Mammary epithelial cell (primary cell): Measurements from ENCODE around the gene SLIT1.

ENCODE experiments used
- EZH2 ChIP-seq: IDR thresholded peaks from 2 replicates; pipeline ENCODE4 v1.6.1; 2012; ENCODE audit warnings: low read length, inconsistent platforms, borderline replicate concordance
- TF ChIP-seq, protein P1 (sequence below), 2 donors: IDR thresholded peaks in 1 of 2; conservative IDR thresholded peaks in 1 of 2; 2 replicates each; pipeline ENCODE4 v1.5.1; 2011 to 2012; ENCODE audit warnings: inconsistent platforms in 2 of 2, low read length in 2 of 2, mild to moderate bottlenecking in 2 of 2, control low read depth in 1 of 2, low read depth in 1 of 2; ENCODE audit not compliant: insufficient read depth in 1 of 2; ENCODE audit errors: extremely low read depth in 1 of 2

- TF ChIP-seq, protein P1, sequence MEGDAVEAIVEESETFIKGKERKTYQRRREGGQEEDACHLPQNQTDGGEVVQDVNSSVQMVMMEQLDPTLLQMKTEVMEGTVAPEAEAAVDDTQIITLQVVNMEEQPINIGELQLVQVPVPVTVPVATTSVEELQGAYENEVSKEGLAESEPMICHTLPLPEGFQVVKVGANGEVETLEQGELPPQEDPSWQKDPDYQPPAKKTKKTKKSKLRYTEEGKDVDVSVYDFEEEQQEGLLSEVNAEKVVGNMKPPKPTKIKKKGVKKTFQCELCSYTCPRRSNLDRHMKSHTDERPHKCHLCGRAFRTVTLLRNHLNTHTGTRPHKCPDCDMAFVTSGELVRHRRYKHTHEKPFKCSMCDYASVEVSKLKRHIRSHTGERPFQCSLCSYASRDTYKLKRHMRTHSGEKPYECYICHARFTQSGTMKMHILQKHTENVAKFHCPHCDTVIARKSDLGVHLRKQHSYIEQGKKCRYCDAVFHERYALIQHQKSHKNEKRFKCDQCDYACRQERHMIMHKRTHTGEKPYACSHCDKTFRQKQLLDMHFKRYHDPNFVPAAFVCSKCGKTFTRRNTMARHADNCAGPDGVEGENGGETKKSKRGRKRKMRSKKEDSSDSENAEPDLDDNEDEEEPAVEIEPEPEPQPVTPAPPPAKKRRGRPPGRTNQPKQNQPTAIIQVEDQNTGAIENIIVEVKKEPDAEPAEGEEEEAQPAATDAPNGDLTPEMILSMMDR (conservative IDR thresholded peaks at IDR 0.05 in 1 of 2, IDR thresholded peaks at IDR 0.05 in 1 of 2; ENCODE audit: extremely low read depth in 1 of 2, insufficient read depth in 1 of 2, low read depth in 1 of 2, low read length in 2 of 2): no peak
- no peak for TF ChIP-seq EZH2
Observed at GRCh38 chr10:97090644-97091043, 95.1 kb downstream of the SLIT1 start.
